ENCODE data around the gene AIFM2.

- TF ChIP-seq POLR2A (IDR thresholded peaks at IDR 0.05), result no peak
- no peak for TF ChIP-seq POLR2AphosphoS5 (IDR thresholded peaks at IDR 0.05)
Observed at GRCh38 chr10:70063418-70064098, 69.1 kb downstream of the AIFM2 start.
